Right lobe of liver (tissue), 4 donors: Measurements from ENCODE around the gene ZNF490.

Experiments used
- CTCF ChIP-seq, 4 donors: fragments of 200-600 bp in 3 of 4; fragments of 450-650 bp in 1 of 4; IDR thresholded peaks; one replicate each; pipeline versions ENCODE4 v1.5.1 to v1.8.0; 2016 to 2022; ENCODE audit warnings: antibody characterized with exemption in 4 of 4, mild to moderate bottlenecking in 2 of 4
- POLR2A ChIP-seq: fragments of 450-650 bp; IDR thresholded peaks from one replicate; pipeline ENCODE4 v1.6.1; 2017; ENCODE audit warnings: antibody characterized with exemption, mild to moderate bottlenecking
- donor health status: DM: no; HTN: no; CAD: no.
- donor health status: DM: no; HTN: no; CAD: no.
- donor health status: DM: no; HTN: yes; CAD: no.

GRCh38 chr19:12607631-12608030 lies 3.0 kb downstream of the ZNF490 start:
- TF ChIP-seq CTCF (IDR thresholded peaks at IDR 0.05) (no peak), POLR2A (no peak)
